HepG2 (cell line): ENCODE results near the gene CCDC116. TPM values are rescaled to one million over a fixed set of nuclear protein-coding genes. Genes with fewer than 3 reads are reported as not detected.

ENCODE experiments used
- AGO2 ChIP-seq: fragments of 200-400 bp; formaldehyde crosslinking; optimal IDR thresholded peaks from 2 replicates; pipeline ENCODE3; 2017; ENCODE audit warnings: mild to moderate bottlenecking, low read depth, low read length, moderate library complexity
- ARID2 ChIP-seq: sonication (generic); formaldehyde crosslinking; IDR thresholded peaks from 2 replicates; pipeline ENCODE4 v1.8.1; 2022; ENCODE audit warnings: mild to moderate bottlenecking, missing genetic modification reagents, borderline replicate concordance
- MIER3 ChIP-seq: IDR thresholded peaks from 2 replicates; pipeline ENCODE4 v1.6.1; 2016; ENCODE audit warnings: missing compliant biosample characterization, borderline replicate concordance
- PAF1 ChIP-seq: IDR thresholded peaks from 2 replicates; pipeline ENCODE4 v1.6.1; 2016; ENCODE audit warnings: missing genetic modification reagents, missing compliant biosample characterization
- PLSCR1 ChIP-seq: sonication (generic); formaldehyde crosslinking; IDR thresholded peaks from 2 replicates; pipeline ENCODE4 v1.5.0; 2020; ENCODE audit warnings: missing genetic modification reagents, mild to moderate bottlenecking, borderline replicate concordance
- RBFOX2 ChIP-seq: fragments of 200-400 bp; formaldehyde crosslinking; IDR thresholded peaks from 2 replicates; pipeline ENCODE4 v1.6.1; 2017; ENCODE audit warnings: low read depth, mild to moderate bottlenecking, low read length
- SRF ChIP-seq: IDR thresholded peaks from 2 replicates; pipeline ENCODE4 v1.6.1; 2011; ENCODE audit warnings: mild to moderate bottlenecking, low read depth, low read length, moderate library complexity
- SYNCRIP ChIP-seq: fragments of 200-400 bp; formaldehyde crosslinking; IDR thresholded peaks from 2 replicates; pipeline ENCODE4 v1.6.1; 2018; ENCODE audit warnings: mild to moderate bottlenecking, low read depth, low read length; ENCODE audit not compliant: insufficient read depth
- THAP9 ChIP-seq: sonication (generic); formaldehyde crosslinking; IDR thresholded peaks from 2 replicates; pipeline ENCODE4; 2020; ENCODE audit warnings: missing genetic modification reagents, mild to moderate bottlenecking, borderline replicate concordance
- YEATS2 ChIP-seq: sonication (generic); formaldehyde crosslinking; IDR thresholded peaks from 2 replicates; pipeline ENCODE4 v1.4.0; 2020; ENCODE audit warnings: missing genetic modification reagents, borderline replicate concordance
- ZBED4 ChIP-seq: sonication (generic); formaldehyde crosslinking; IDR thresholded peaks from 2 replicates; pipeline ENCODE4 v1.4.0; 2020; ENCODE audit warnings: missing genetic modification reagents, borderline replicate concordance
- ZBTB4 ChIP-seq: sonication (generic); formaldehyde crosslinking; IDR thresholded peaks from 2 replicates; pipeline ENCODE4 v1.4.0; 2020; ENCODE audit warnings: missing genetic modification reagents, mild to moderate bottlenecking, borderline replicate concordance
- ZFP36 ChIP-seq: fragments of 150-350 bp; IDR thresholded peaks from 2 replicates; pipeline ENCODE4 v1.6.1; 2018; ENCODE audit warnings: borderline replicate concordance, low read length, low read depth; ENCODE audit not compliant: partially characterized antibody
- ZFP62 ChIP-seq: sonication (generic); formaldehyde crosslinking; IDR thresholded peaks from 2 replicates; pipeline ENCODE4 v1.4.0; 2020; ENCODE audit warnings: missing genetic modification reagents
- ZNF629 ChIP-seq: sonication (generic); formaldehyde crosslinking; conservative IDR thresholded peaks from 2 replicates; pipeline ENCODE4 v1.5.0; 2020; ENCODE audit warnings: missing genetic modification reagents
- ZNF704 ChIP-seq: sonication (generic); formaldehyde crosslinking; IDR thresholded peaks from 2 replicates; pipeline ENCODE4 v1.8.1; 2023; ENCODE audit warnings: mild to moderate bottlenecking, inconsistent platforms, moderate library complexity, missing genetic modification reagents, borderline replicate concordance
- polyA plus RNA-seq, 8 experiments: library from polyadenylated mRNA; depleted of rRNA in 3 of 8; stranded (reverse) in 7 of 8; unstranded in 1 of 8; fragments of >200 nt; fragmentation: Illumina TruSeq in 4 of 8; extraction: Trizol in 4 of 8; gene quantifications; 2 replicates each; pipeline versions ENCODE4 v1.2.1 to v1.2.3, GENCODE V29; 2011 to 2016; ENCODE audit warnings: low read depth in 4 of 8, missing spikeins in 1 of 8, mixed read lengths in 1 of 8; ENCODE audit not compliant: insufficient read depth in 1 of 8
- total RNA-seq, 5 experiments: library from RNA; depleted of rRNA; stranded (reverse); fragments of >200 nt; fragmentation: Illumina TruSeq; extraction: Trizol; gene quantifications; 2 replicates each; pipeline ENCODE4 v1.2.3, GENCODE V29; 2016; ENCODE audit warnings: low read depth in 1 of 5

CCDC116 gene
- total and polyA plus RNA-seq, 2 of the 13 experiments (the other 11 are each of a cell fraction or from before 2014, with no cell fraction given), result 0.15 to 0.33 TPM

GRCh38 chr22:21652010-21652546 lies 19.5 kb downstream of the CCDC116 start (continued):
- TF ChIP-seq MIER3 (CRISPR knock-in tag) (no peak), AGO2 (no peak), YEATS2 (no peak), PAF1 (CRISPR knock-in tag) (no peak), ARID2 (no peak), SYNCRIP (no peak), ZBED4 (CRISPR knock-in tag) (0 out of 2 replicates have a peak, but pooled peaks have one; percentile 43), THAP9 (CRISPR knock-in tag) (no peak), ZBTB4 (CRISPR knock-in tag) (no peak), ZNF629 (CRISPR knock-in tag) (no peak), ZFP62 (CRISPR knock-in tag) (no peak), PLSCR1 (CRISPR knock-in tag) (no peak), ZNF704 (no peak), RBFOX2 (peak; percentile 77), ZFP36 (no peak), SRF (no peak)
